Endodermal cell (in vitro differentiated cells): ENCODE measurements around the gene WWC2. TPM values are rescaled to one million over a fixed set of nuclear protein-coding genes. Genes with fewer than 3 reads are reported as not detected.

Experiments used
- DNase-seq: peaks from one replicate; pipeline ENCODE4 v3.0.0-alpha.2; 2017
- H3K27ac ChIP-seq: 2 replicates; pipeline ENCODE4 v1.5.1; 2013; ENCODE audit warnings: mild to moderate bottlenecking, low read depth, low read length, moderate library complexity
- H3K27me3 ChIP-seq: 2 replicates; pipeline ENCODE4 v1.6.1; 2013; ENCODE audit warnings: mild to moderate bottlenecking, low read length, moderate library complexity; ENCODE audit not compliant: insufficient read depth, control insufficient read depth, poor library complexity, severe bottlenecking
- H3K36me3 ChIP-seq: 2 replicates; pipeline ENCODE4 v1.7.0; 2013; ENCODE audit warnings: mild to moderate bottlenecking, low read length, moderate library complexity; ENCODE audit not compliant: control insufficient read depth, insufficient read depth
- H3K4me1 ChIP-seq: one replicate; pipeline ENCODE4 v1.7.0; 2013; ENCODE audit warnings: low read length; ENCODE audit not compliant: control insufficient read depth, insufficient read depth
- H3K4me3 ChIP-seq: 2 replicates; pipeline ENCODE4 v1.5.1; 2013; ENCODE audit warnings: mild to moderate bottlenecking, low read length, moderate library complexity
- H3K9ac ChIP-seq: 2 replicates; pipeline ENCODE4 v1.6.1; 2013; ENCODE audit warnings: mild to moderate bottlenecking, low read length, moderate library complexity; ENCODE audit not compliant: poor library complexity, severe bottlenecking; ENCODE audit errors: extremely low read depth
- H3K9me3 ChIP-seq: 2 replicates; pipeline ENCODE4 v1.6.1; 2013; ENCODE audit warnings: mild to moderate bottlenecking, low read length, moderate library complexity; ENCODE audit not compliant: control insufficient read depth
- H3K27ac Mint-ChIP-seq: 2 replicates; pipeline ENCODE4 v1.8.0; 2020; ENCODE audit warnings: mixed read lengths
- H3K27me3 Mint-ChIP-seq: 2 replicates; pipeline ENCODE4 v1.8.0; 2021; ENCODE audit warnings: mild to moderate bottlenecking, mixed read lengths; ENCODE audit not compliant: insufficient read depth
- H3K36me3 Mint-ChIP-seq: 2 replicates; pipeline ENCODE4 v1.8.0; 2020; ENCODE audit warnings: low read depth, mixed read lengths
- H3K4me1 Mint-ChIP-seq: 2 replicates; pipeline ENCODE4 v1.8.0; 2020; ENCODE audit warnings: mixed read lengths
- H3K4me3 Mint-ChIP-seq: 2 replicates; pipeline ENCODE4 v1.8.0; 2020; ENCODE audit warnings: mild to moderate bottlenecking, moderate library complexity, mixed read lengths
- H3K9me3 Mint-ChIP-seq: 2 replicates; pipeline ENCODE4 v1.8.0; 2020; ENCODE audit warnings: mild to moderate bottlenecking, mixed read lengths
- CTCF ChIP-seq: fragments of 200-600 bp; sonication (generic); conservative IDR thresholded peaks from 2 replicates; pipeline ENCODE4 v1.5.0; 2021; ENCODE audit warnings: antibody characterized with exemption, mild to moderate bottlenecking
- WGBS, 2 experiments: methylation state at CpG; one replicate each; pipeline versions ENCODE4 v1.1.5 to v1.1.7; 2013; ENCODE audit warnings: missing lambda C conversion rate in 2 of 2, mixed read lengths in 1 of 2; ENCODE audit not compliant: insufficient coverage in 1 of 2, insufficient read length in 1 of 2; 5-methylcytosine and 5-hydroxymethylcytosine counted together
- total RNA-seq, 2 donors: library from RNA; stranded (reverse); fragmentation: NEBNext Ultra II Directional in 1 of 2; extraction: Animal tissue kit (Norgen Biotek cat#: 25700) in 1 of 2; gene quantifications; 2 replicates in 1 of 2; 3 replicates in 1 of 2; pipeline ENCODE4 v1.2.1, GENCODE V29; 2021

The WWC2 gene
- total RNA-seq, 2 donors from 2014 or later, result 98.2 to 108 TPM

DNA sequence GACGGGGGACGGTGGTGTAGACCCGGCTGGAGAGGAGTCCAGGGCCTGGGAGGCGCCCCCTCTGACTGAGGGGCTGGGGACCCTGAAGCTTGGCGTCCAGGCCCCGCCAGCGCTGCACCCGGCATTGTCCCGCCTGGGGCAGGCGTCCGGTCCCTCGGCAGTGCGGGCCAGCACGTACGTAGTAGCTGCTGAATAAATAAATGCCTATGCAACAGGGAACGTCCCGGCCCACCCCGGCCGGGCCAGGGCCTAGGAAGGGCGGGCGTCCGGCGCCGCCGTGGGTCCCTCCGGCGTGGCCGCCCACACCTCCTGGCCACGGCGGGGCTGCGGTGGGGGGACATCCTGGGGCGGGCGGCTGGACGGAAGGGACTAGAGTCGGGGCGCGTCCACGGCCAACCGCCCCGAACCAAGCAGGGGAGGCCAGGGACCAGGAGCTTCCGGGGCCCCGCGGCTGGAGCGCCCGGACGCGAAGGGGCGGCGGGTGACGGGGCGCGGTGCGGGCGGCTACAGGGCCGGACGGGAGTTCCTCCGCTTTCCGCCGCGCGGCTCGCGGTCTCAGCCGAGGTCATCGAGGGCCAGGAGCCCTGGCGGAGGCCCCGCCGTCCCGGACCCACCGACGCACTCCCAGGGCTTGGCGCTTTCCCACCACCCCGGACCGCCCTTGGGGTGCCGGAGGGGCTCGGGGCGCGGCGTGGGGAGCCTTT, 886 bp upstream of the WWC2 start:
- Mint-ChIP-seq H3K36me3 (no peaks in the 10 kb centered on the region), H3K4me1 (peaks cover 48% of the 10 kb centered on the region), H3K27me3 (no peaks in the 10 kb centered on the region), H3K9me3 (no peaks in the 10 kb centered on the region), H3K4me3 (peak overlapping the region; percentile 87), H3K27ac (peak overlapping the region; percentile 98)
- Histone ChIP-seq H3K4me1 (peaks cover 11% of the 10 kb centered on the region), H3K9me3 (no peaks in the 10 kb centered on the region), H3K27ac (peak overlapping the region; percentile 95), H3K4me3 (peak overlapping the region; percentile 97), H3K36me3 (no peaks in the 10 kb centered on the region), H3K27me3 (no peaks in the 10 kb centered on the region), H3K9ac (peak overlapping the region; percentile 97)
- no peak for DNase-seq
- TF ChIP-seq CTCF, result no peak
- WGBS, 2 experiments, result 0 to 1% methylated on average over 5 to 79 of the region's 79 CpGs

GRCh38 chr4:183099537-183100297, 660 bp downstream of the WWC2 start:
- H3K4me3 Mint-ChIP-seq, result peak overlapping the region; percentile 87
- H3K36me3 Mint-ChIP-seq, result no peaks in the 10 kb centered on the region
- H3K9me3 ChIP-seq, result no peaks in the 10 kb centered on the region
- no peaks in the 10 kb centered on the region for H3K27me3 ChIP-seq
- H3K9ac ChIP-seq, result peak overlapping the region; percentile 97
- TF ChIP-seq CTCF, result peak; percentile 65
- H3K27ac ChIP-seq, result peak overlapping the region; percentile 82
- no peaks in the 10 kb centered on the region for H3K27me3 Mint-ChIP-seq
- peak overlapping the region; percentile 66 for H3K27ac Mint-ChIP-seq
- H3K9me3 Mint-ChIP-seq, result no peaks in the 10 kb centered on the region
- peak; percentile 92 for DNase-seq
- H3K4me1 ChIP-seq, result peaks cover 11% of the 10 kb centered on the region
- 0% methylated on average over 14 to 73 of the region's 73 CpGs for WGBS, 2 experiments
- peak overlapping the region; percentile 97 for H3K4me3 ChIP-seq
- H3K36me3 ChIP-seq, result no peaks in the 10 kb centered on the region
- peaks cover 49% of the 10 kb centered on the region for H3K4me1 Mint-ChIP-seq

GRCh38 chr4:183100298-183100599, 1.2 kb downstream of the WWC2 start:
- Histone ChIP-seq H3K4me3 (peak overlapping the region; percentile 97), H3K9ac (peak overlapping the region; percentile 97), H3K36me3 (no peaks in the 10 kb centered on the region), H3K4me1 (peaks cover 10% of the 10 kb centered on the region), H3K27ac (no peak overlapping the region), H3K27me3 (no peaks in the 10 kb centered on the region), H3K9me3 (no peaks in the 10 kb centered on the region)
- WGBS, 2 experiments, result 0% methylated on average over 3 of the region's 3 CpGs; no CpG with 5 or more reads in 1 of the 2 experiments
- Mint-ChIP-seq H3K4me3 (peak overlapping the region; percentile 87), H3K27ac (peak overlapping the region; percentile 66), H3K27me3 (no peaks in the 10 kb centered on the region), H3K4me1 (peaks cover 48% of the 10 kb centered on the region), H3K36me3 (no peaks in the 10 kb centered on the region), H3K9me3 (no peaks in the 10 kb centered on the region)
- TF ChIP-seq CTCF, result no peak
- DNase-seq, result no peak
